NCI-H2171 treated with DMSO at 0.1 percent for 48 hours (cell line): ENCODE measurements around the gene ARRDC3.
"Not testable (repeated sequence)": the region's sequence is repeated elsewhere in the genome, so short reads cannot be mapped to it uniquely, and the experiment has no call there.

Source experiments
- DNase-seq: peaks from one replicate; lab custom pipeline; 2025; lab: John Stamatoyannopoulos, UW

ARRDC3 gene

DNA sequence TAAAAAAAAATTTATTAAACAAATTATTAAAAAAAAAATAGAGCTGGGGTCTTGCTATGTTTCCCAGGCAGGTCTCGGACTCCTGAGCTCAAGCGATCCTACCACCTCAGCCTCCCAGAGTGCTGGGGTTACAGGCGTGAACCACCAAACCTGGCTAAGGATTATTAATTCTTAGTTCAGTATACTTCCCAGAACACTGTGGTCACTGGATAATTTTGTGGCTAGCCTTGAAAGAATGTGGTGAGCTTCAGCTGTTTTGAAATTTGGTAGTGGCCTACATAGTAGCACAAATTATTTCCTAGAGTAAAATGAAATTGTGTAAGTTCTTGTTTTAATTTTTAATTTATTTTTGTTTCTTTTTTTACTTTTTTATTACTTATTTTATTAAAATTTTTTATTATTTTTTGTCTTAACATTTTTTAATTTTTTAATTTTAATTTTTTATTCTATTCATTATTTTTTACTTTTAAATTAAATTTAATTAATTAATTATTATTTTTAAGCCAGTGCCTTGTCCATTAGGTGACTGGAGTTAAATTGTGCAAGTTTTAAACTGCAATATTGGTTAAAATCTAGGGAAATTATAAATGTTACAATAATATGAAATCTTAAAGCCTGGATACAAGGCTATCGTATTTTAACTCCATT, 23.0 kb downstream of the ARRDC3 start:
- DNase-seq: no peak

DNA sequence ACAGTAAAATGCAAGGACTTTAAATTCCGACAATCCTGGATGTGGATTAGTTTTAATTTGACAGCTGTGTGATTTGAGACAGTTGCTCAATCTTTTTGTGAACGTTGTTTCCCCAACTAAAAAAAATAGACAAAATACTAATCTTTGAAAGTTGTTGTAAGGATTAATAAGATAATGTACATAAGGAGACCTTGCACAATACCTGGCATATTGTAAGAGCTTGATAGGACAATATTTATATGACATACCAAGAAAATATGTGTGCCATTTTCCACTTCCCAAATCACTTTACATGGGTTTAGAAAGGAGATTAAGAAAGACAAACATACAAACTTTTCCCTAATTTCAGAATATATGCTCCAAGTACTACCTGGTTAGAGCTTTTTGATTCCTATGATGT, 25.3 kb downstream of the ARRDC3 start:
- no peak for DNase-seq

DNA sequence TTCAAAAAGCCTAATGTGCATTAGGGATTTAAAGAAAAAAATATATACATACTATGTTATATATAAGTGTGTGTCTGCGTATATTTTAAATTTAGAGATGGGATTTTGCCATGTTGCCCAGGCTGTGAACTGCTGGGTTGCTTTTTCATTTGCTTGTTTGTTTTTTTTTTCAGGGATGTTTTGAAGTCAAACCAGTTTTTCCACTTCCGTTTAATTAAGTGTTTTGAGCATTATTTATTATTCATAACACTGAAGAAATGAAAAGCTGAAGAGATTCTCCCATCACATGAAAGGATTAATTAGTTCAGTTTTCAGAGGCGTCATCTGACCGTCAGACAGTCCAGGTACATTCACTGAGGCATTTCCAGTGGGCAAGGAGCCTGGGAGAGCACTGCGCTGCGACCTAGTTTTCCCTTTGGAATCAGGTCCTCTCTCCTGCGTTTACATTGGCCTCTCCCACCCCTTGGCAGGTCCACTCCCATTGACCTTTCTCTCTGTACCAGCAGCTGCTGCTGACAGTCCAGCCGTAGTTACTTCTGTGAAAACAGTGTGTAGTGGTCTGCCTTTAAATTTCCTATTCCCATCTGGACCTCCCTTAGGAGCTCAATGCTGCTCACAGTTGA, 26.0 kb downstream of the ARRDC3 start:
- no peak for DNase-seq

DNA sequence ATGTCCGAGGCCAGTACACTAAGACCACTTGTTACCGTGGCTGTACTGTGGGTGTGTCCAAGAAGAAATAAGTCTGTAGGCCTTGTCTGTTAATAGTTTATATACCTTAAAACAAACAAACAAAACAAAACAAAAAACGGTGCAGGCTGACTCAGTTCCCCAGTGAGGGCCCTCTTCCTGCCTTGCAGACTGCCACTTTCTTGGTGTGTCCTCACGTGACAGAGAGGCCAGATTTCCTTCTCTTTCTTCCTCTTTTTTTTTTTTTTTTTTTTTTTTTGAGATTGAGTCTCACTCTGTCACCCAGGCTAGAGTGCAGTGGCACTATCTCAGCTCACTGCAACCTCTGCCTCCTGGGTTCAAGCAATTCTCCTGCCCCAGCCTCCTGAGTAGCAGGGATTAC, 28.2 kb downstream of the ARRDC3 start:
- not testable (repeated sequence) for DNase-seq

DNA sequence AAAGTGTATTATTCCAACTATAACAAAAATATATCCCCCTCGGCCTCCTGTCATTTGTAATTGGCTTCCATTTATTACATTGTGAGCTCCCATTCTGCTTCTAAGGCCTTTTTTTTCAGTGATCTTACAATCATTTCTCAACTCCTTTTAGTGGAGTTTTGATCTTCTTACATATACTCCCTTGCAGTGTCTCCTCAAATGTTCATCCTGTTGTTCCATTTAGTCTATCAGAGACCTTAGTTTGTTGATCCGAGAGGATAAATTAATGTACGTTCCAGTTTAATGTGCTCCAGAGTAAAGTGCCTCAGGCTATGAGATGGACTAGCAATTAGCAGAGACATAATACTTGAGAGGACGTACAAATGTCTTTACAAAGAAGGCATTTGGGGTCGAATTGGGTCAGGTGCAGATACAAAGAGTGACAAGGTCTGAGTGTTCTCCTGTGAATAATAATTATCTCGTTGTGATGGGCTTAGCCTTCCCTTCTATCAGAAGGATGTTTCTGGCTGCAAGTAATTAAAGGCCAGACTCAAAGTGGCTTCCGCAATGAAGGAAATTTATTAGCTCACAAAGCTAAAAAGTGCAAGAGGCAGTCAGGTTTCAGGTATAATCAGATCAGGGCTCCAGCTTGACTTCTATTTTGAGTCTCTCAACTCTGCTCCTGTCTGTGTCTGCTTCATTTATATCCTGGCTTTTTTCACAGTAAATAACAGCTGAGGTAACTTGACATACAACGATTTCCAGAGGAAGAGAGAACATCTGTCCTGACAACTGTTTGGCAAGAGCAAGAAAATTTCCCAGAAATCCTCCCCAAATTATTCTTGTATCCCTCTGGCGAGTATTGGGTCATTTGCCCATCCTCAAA, 30.1 kb downstream of the ARRDC3 start:
- DNase-seq: no peak

DNA sequence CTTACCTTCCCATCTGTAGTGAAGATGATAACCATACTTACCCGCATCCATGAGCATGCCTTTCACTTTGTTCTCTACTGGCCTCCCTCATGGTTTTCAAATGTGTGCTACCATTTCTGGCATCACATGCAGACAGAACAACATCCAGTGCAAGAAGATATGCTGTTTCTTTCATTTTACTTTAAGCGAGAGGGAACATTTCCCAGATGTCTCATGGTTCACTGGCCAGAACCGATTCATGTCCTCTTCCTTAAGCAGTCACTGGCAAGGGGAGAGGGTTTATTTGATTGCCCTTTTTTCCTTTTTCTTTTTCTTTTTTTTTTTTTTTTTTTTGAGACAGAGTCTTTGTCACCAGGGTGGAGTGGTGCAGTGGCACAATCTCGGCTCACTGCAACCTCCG, 37.7 kb downstream of the ARRDC3 start:
- DNase-seq: no peak

DNA sequence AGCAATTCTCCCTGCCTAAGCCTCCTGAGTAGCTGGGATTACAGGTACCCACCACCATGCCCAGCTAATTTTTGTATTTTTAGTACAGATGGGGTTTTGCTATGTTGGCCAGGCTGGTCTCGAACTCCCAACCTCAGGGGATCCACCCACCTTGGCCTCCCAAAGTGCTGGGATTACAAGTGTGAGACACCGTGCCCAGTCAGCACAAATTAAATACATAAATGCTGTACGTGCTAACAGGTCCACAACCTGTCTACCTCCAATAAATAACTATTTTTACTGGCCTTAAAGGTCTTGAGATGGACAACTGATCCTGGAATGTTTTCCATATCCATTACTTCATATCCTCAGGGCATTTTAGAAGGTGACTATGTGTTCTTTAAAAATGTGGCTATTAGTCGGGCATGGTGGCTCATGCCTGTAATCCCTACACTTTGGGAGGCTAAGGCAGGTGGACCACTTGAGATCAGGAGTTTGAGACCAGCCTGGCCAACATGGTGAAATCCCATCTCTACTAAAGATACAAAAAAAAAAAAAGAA, 38.4 kb downstream of the ARRDC3 start:
- not testable (repeated sequence) for DNase-seq

DNA sequence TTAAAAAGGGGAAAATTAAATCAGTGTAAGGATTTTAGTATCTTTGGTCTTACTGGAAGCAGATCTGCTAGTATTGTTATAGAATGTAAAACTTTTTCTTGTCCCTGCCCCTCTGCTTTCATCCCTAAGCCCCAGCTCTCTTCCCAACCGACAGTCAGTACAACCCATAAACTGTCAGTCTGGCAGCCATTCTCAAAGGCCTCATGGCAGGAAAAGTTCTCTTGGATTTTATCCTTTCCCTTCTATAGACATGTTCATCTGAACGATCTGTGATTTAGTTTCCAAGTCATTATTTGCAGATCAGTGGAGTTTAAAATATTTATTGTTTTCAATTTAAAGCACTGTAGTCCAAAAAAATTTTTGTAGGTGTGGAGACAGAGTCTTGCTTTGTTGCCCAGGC, 39.2 kb downstream of the ARRDC3 start:
- no peak for DNase-seq

DNA sequence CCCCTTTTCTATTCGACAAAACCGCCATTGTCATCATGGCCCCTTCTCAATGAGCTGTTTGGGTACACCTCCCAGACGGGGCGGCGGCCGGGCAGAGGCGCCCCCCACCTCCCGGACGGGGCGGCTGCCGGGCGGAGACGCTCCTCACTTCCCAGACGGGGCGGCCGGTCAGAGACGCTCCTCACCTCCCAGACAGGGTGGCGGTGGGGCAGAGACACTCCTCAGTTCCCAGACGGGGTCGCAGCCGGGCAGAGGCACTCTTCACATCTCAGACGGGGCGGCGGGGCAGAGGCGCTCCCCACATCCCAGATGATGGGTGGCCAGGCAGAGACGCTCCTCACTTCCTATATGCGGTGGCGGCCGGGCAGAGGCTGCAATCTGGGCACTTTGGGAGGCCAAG, 40.2 kb downstream of the ARRDC3 start:
- DNase-seq: not testable (repeated sequence)

DNA sequence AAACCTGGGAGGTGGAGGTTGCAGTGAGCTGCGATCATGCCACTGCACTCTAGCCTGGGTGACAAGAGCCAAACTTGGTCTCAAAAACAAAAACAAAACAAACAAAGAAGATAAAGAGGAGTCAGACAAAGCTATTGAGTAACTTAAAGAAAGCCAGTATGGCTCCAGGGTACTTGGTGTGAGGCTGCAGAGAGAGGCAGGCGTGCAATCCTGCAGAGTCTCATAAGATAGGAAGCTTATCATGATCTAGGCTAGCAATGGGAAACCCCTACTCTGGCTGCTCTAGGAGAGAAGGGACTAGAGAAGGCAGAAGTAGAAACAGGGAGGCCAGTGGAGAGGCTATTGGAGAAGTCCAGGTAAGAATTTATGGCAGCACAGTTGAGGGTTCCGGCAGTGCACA, 42.0 kb downstream of the ARRDC3 start:
- DNase-seq: no peak

DNA sequence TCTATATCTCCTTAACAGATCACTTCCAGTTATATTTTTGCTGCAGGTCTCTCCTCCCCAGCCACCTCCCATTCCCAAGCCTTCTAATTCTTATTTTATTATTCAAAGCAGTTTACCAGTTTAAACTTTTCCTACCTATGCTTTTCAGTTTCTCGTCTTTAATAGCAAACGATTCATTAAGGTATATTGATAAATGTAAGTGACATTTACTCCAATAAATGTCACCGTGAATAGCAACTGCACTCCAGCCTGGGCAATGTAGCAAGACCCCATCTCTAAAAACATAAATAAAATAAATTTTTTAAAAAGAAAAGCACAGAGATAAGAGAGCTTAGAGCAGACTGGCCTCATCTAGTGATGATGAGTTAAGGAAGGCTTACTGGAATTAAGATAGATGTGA, 42.6 kb downstream of the ARRDC3 start:
- no peak for DNase-seq

DNA sequence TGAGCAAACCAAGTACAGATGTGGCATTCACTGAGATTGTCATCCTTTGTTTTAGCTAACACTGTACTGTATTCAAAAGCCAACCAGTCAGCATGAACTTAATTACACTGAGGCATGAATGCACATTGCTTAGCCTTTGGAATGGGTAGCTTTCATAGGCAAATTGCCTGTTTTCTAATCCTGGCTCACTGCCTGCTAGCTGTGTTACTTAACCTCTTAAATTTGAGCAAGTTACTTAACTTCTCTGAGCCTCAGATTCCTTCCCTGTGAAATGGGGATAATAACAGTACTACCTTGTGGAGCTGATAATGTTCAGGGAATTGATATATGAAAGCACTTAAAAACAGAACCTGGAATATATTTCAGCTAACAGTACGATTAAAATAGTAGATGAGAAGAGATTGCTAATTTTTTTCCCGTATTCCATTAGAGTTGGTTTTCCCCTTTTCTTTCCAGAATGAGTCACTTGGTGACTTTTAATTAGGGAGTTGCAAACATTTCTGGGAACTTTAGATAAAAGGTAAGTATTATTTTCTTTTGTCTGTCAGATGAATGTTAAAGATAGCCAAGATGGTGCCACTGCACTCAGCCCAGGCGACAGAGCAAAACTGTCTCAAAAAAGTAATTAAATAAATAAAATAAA, 43.9 kb downstream of the ARRDC3 start:
- DNase-seq: no peak

DNA sequence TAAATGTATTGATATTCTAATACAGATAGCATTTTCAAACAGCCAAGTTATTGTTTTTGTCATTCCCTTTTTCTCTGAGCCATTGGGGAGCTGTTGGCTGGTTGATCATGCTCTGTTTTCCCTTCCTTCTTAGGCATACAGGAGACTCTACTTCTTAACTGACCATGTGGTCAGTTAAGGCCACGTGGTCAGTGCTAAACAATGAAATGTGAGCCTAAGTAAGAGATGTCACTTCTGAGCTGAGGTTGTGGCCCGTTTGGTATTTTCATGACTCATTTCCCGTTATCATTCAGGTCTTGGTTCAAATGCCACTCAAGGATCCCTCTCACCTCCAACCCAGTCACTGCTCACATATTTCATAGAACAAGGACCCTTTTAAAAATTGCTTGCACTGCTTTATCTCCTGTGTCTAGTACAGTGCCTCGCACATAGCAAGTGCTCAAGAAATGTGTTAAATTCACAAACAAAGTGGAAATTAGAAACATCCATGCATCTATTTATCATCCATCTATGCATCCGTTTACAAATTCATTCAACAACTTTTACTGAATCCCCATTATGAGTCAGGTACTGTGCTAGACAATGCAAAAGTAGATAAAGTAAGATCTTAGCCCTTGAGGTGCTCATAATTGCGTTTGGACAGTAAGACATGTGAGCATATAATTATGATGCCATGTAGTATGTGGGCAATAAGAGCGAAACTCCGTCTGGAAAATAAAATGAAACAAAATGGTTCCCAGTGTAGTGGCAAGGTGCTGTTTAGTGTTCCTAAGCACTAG, 50.7 kb downstream of the ARRDC3 start:
- no peak for DNase-seq

DNA sequence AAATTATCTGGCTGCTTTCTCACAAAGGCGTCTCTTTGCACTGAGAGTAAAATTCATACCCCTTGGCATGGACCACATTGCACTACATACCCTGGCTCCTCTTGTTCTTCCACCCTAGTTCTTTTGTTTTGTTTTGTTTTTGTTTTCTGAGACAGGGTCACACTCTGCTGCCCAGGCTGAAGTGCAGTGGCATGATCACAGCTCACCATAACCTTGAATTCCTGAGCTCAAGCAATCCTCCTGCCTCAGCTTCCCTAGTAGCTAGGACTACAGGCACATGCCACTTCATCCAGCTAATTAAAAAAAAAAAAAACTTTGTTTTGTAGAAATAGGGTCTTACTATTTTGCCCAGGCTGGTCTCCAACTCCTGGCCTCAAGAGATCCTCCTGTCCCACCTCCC, 51.4 kb downstream of the ARRDC3 start:
- no peak for DNase-seq

DNA sequence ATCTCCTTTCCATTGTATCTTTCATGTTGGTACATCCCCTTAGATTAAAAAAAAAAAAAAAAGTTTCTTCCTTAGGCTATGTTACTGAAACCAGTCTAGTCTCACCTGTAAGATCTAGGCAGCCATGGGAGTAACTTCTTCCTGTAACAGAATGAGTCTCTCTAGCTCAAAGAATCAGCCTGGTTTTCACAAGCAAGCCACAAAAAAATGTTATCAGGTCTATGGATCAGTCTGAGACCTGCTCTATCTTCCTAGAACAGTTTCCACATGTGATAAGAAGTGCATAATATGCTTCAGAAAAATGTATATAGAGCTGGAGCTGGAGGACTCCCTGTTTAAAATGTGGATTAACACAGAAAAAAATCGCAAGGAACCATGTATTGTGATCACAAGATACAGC, 53.8 kb downstream of the ARRDC3 start:
- no peak for DNase-seq

DNA sequence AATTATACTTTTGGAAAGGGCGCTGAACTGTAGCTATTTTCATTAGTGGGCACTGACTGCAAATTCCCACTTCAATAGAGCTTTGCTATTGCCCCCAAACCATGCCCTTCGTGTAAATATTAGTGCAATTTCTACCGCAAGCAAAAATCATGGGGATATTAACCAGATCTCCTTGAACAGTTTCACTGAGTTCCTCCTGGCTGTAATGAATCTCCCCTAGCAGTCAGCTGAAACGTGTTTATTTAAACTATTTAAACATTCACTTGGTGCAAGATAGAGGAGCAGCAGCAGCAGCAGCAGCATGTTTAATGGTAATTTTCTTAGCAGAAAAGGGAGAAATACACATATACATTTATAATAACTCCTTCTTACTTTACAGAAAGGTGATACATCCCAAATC, 54.4 kb downstream of the ARRDC3 start:
- DNase-seq: no peak

DNA sequence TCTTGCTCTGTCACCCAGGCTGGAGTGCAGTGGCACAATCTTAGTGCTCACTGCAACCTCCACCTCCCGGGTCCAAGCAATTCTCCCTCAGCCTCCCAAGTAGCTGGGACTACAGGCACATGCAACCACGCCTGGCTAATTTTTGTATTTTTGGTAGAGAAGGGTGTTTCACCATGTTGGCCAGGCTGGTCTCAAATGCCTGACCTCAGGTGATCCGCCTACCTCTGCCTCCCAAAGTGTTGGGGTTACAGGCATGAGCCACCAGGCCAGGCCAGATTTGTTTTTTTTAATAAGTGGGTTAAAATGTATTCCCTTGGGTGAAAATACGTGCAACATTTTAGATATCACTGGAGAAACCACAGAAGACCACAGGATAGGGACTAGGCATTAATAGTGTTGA, 60.1 kb downstream of the ARRDC3 start:
- DNase-seq: not testable (repeated sequence)

DNA sequence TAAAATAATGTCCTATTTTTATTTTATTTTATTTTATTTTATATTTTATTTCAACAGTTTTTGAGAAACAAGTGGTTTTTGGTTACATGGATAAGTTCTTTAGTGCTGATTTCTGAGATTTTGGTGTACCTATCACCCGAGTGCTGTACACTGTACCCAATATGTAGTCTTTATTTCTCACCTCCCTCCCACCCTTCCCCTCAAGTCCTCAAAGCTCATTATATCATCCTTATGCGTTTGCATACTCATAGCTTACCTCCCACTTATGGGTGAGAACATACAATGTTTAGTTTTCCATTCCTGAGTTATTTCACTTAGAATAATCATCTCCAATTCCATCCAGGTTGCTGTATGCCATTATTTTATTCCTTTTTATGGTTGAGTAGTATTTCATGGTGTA, 63.5 kb downstream of the ARRDC3 start:
- DNase-seq: no peak

DNA sequence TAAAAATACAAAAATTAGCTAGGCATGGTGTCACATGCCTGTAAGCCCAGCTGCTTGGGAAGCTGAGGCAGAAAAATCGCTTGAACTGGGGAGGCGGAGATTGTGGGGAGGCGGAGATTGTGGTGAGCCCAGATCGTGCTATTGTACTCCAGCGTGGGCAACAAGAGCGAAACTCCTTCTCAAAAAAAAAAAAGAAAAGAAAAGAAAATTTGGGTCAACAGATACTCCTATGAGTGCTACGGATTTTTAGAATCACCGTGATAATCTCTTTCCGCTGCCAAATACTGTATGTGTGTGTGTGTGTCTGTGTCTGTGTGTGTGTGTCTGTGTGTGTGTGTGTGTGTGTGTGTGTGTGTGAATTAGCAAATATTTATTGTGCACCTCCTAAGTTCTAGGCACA, 64.4 kb downstream of the ARRDC3 start:
- DNase-seq: no peak
